ENCODE measurements around the gene ETS1. TPM values are rescaled to one million over a fixed set of nuclear protein-coding genes. Genes with fewer than 3 reads are reported as not detected.

Gene ETS1
- polyA plus RNA-seq, 1 donor from 2014 or later, result 0.42 TPM

DNA sequence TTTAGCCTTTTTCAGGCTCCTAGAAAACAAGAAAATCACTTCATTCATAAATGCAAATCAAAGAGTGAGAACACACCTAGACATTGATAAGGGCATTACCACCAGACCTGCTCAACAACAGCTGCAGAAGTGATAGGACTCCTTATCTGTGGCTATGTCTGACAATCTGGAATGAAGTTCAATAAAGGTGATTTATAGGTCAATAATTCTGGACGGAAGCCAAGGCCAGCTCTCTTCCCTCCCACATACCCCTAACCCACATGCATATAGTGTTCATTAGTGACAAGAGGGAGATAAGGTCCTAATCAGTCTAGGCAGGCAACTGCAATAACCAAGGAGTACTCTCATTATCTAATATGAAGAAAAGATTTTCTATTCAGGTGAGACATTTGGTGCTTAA lies 111.3 kb downstream of the ETS1 start:
- TF ChIP-seq POLR2AphosphoS5 (IDR thresholded peaks at IDR 0.05) (no peak), TAF1 (IDR thresholded peaks at IDR 0.05; ENCODE audit: low read depth) (no peak), RAD21 (conservative IDR thresholded peaks at IDR 0.05) (no peak), EP300 (conservative IDR thresholded peaks at IDR 0.05; ENCODE audit: poor library complexity, severe bottlenecking) (no peak), MXI1 (conservative IDR thresholded peaks at IDR 0.05; ENCODE audit: poor library complexity, severe bottlenecking) (no peak), EZH2 (IDR thresholded peaks at IDR 0.05; ENCODE audit: borderline replicate concordance, insufficient read depth, low read length, poor library complexity, severe bottlenecking) (no peak), SMC3 (conservative IDR thresholded peaks at IDR 0.05; ENCODE audit: poor library complexity) (no peak)
- TF ChIP-seq, protein P1, sequence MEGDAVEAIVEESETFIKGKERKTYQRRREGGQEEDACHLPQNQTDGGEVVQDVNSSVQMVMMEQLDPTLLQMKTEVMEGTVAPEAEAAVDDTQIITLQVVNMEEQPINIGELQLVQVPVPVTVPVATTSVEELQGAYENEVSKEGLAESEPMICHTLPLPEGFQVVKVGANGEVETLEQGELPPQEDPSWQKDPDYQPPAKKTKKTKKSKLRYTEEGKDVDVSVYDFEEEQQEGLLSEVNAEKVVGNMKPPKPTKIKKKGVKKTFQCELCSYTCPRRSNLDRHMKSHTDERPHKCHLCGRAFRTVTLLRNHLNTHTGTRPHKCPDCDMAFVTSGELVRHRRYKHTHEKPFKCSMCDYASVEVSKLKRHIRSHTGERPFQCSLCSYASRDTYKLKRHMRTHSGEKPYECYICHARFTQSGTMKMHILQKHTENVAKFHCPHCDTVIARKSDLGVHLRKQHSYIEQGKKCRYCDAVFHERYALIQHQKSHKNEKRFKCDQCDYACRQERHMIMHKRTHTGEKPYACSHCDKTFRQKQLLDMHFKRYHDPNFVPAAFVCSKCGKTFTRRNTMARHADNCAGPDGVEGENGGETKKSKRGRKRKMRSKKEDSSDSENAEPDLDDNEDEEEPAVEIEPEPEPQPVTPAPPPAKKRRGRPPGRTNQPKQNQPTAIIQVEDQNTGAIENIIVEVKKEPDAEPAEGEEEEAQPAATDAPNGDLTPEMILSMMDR (IDR thresholded peaks at IDR 0.05; ENCODE audit: poor library complexity, severe bottlenecking), result no peak
- TF ChIP-seq, protein P2, sequence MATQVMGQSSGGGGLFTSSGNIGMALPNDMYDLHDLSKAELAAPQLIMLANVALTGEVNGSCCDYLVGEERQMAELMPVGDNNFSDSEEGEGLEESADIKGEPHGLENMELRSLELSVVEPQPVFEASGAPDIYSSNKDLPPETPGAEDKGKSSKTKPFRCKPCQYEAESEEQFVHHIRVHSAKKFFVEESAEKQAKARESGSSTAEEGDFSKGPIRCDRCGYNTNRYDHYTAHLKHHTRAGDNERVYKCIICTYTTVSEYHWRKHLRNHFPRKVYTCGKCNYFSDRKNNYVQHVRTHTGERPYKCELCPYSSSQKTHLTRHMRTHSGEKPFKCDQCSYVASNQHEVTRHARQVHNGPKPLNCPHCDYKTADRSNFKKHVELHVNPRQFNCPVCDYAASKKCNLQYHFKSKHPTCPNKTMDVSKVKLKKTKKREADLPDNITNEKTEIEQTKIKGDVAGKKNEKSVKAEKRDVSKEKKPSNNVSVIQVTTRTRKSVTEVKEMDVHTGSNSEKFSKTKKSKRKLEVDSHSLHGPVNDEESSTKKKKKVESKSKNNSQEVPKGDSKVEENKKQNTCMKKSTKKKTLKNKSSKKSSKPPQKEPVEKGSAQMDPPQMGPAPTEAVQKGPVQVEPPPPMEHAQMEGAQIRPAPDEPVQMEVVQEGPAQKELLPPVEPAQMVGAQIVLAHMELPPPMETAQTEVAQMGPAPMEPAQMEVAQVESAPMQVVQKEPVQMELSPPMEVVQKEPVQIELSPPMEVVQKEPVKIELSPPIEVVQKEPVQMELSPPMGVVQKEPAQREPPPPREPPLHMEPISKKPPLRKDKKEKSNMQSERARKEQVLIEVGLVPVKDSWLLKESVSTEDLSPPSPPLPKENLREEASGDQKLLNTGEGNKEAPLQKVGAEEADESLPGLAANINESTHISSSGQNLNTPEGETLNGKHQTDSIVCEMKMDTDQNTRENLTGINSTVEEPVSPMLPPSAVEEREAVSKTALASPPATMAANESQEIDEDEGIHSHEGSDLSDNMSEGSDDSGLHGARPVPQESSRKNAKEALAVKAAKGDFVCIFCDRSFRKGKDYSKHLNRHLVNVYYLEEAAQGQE (IDR thresholded peaks at IDR 0.05; ENCODE audit: borderline replicate concordance), result no peak
- no peak overlapping the region for H3K27ac ChIP-seq (ENCODE audit: low read length)
- H3K36me3 ChIP-seq (ENCODE audit: insufficient read depth, low read length), result no peaks in the 10 kb centered on the region
- no peak overlapping the region for H2AFZ ChIP-seq (ENCODE audit: low read depth, low read length)
- no peak overlapping the region for H3K4me3 ChIP-seq (ENCODE audit: low read length)
- H3K4me2 ChIP-seq (ENCODE audit: low read length), result no peak overlapping the region
- H3K79me2 ChIP-seq (replicated peaks; ENCODE audit: insufficient read depth, low read length), result no peaks in the 10 kb centered on the region
- no peaks in the 10 kb centered on the region for H3F3A ChIP-seq (ENCODE audit: insufficient read depth, low read length, poor library complexity, severe bottlenecking)
- no peaks in the 10 kb centered on the region for H3K9me3 ChIP-seq (ENCODE audit: low read length)
- no peaks in the 10 kb centered on the region for H3K27me3 ChIP-seq (ENCODE audit: insufficient read depth, low read depth, low read length)
- no peak overlapping the region for H3K9ac ChIP-seq (ENCODE audit: low read length)
- H4K20me1 ChIP-seq (ENCODE audit: insufficient read depth), result no peaks in the 10 kb centered on the region
- no peaks in the 10 kb centered on the region for H3K9me2 ChIP-seq (ENCODE audit: insufficient read depth, low read length)

DNA sequence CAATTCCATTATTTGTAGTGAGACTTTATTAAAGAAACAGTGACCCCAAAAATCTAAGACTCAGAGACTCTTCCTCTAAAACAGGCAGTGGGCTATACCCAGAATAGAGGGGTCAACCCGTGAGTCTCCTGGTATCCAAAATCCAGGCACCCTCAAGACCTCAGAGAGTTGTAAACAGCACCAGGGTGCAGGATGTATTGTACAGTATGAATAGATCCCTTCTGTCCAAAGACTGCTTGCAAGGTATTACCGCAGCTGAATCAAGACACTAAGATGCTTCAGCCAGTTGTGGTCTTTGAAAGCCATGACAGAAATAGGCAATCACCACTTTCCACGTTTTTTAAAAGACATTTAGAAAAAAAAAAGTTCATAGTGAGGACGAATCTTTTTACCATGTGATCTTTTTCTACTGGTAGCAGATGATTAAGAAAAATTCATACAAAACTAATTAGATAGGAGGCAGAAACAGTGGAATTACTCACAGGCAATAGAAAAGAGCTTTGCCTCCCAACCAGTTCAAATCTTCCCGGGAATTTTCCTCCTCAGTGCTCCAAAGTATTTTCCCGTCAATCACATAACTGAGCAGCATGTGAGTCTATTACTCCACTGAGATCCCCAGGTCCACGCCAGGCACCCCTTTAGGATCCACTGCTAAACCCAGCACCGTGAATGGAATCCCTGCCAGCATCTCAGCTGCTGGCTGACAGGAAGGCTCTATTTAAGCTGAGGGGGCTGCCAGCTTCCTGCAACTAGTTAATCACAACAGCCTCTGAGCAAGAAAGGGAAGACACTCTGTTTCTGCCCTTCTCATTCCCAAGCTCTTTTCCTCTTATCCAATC lies 113.1 kb downstream of the ETS1 start:
- Histone ChIP-seq H3K79me2 (replicated peaks; ENCODE audit: insufficient read depth, low read length) (no peaks in the 10 kb centered on the region), H3F3A (ENCODE audit: insufficient read depth, low read length, poor library complexity, severe bottlenecking) (no peaks in the 10 kb centered on the region), H3K4me2 (ENCODE audit: low read length) (no peak overlapping the region), H2AFZ (ENCODE audit: low read depth, low read length) (no peak overlapping the region), H3K4me3 (ENCODE audit: low read length) (no peak overlapping the region), H3K9me3 (ENCODE audit: low read length) (no peaks in the 10 kb centered on the region), H3K27ac (ENCODE audit: low read length) (no peak overlapping the region), H3K9ac (ENCODE audit: low read length) (no peak overlapping the region), H3K9me2 (ENCODE audit: insufficient read depth, low read length) (no peaks in the 10 kb centered on the region), H4K20me1 (ENCODE audit: insufficient read depth) (no peaks in the 10 kb centered on the region), H3K36me3 (ENCODE audit: insufficient read depth, low read length) (no peaks in the 10 kb centered on the region), H3K27me3 (ENCODE audit: insufficient read depth, low read depth, low read length) (no peaks in the 10 kb centered on the region)
- TF ChIP-seq EZH2 (IDR thresholded peaks at IDR 0.05; ENCODE audit: borderline replicate concordance, insufficient read depth, low read length, poor library complexity, severe bottlenecking) (no peak), POLR2AphosphoS5 (IDR thresholded peaks at IDR 0.05) (no peak)
- TF ChIP-seq, protein P2 (IDR thresholded peaks at IDR 0.05; ENCODE audit: borderline replicate concordance), result peak; percentile 75
